GM19397 (cell line): ENCODE measurements around the gene ADGRD1.

Experiments
- ATAC-seq: cut with Tn5 transposase; IDR thresholded peaks from one replicate; pipeline ENCODE4 v1.9.1; 2021; ENCODE audit warnings: mild to moderate bottlenecking, moderate library complexity; ENCODE audit not compliant: unreplicated experiment

Gene ADGRD1

DNA sequence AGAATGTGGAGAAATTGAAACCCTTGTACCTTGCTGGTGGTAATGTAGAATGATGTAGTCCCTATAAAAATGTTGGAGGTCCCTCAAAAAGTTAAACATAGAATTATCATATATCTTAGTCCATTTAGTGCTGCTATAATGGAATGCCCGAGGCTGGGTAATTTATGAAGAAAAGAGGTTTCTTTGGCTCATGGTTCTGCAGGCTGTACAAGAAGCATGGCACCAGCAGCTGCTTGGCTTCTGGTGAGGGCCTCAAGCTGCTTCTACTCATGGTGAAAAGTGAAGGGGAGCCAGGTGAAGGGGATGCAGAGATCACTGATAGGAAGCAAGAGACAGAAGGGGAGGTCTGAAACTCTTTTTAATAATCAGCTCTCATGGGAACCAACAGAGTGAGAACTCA is 233.9 kb downstream of the ADGRD1 start:
- no peak for ATAC-seq

DNA sequence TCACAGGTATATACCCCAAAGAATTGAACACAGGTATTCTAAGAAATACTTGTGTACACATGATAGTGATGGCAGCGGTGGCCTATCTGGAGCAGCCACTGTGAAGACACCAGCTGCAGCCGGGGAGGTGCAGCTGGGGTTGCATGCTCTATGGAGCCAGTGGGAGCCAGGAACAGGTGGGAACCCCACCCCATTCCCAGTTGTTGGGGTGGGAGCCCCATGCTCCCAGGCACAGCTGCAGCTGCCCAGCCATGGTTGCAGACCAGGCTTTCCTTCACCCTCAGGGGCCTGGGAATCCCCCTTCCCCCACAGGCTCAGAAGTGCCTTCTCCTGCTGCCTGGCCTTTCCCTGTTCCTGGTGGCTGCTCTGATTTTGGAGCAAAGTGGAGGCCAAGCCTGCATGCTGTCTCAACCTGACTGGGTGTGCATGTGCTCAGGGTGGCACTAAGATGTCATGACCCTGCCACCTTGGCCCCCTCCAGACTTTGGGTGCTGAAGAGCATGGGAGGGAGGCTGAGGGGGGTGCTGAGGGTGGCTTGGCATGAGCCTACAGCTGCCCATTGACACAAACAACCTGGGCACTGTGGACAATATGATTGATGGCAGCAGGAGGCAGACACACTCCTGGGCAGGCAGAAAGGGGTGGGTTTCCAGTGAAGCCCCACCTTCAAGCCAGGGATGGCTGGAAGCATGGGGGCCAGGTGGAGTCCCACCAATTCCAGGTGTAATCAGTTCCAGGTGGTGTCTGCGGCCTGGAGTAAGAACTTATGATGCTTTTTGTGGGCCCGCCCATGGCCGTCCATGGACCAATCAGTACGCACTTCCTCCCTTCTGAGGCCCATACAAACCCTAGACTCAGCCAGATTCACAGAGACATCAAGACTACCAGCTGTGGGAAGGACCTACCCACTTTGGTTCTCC is 234.7 kb downstream of the ADGRD1 start:
- ATAC-seq = no peak

DNA sequence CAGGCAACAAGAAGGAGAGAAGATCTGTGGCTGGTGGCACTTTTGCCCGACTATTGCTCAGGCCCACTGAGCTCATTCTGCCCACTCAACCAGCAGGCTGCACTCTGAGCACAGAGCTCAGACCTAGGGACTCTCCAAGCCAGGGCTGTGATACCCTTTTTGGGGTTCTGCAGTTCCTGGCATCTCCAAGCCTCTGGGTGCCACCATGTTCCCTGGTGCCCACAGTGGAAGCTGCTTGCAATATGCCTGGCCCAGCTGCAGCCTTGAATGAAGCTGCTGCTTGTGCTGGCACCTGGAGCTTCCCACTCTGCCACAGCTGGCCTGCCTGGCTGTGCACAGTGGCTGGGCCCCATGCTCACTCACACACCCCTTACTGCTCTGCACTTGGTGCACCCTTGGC is 236.1 kb downstream of the ADGRD1 start:
- ATAC-seq = no peak

DNA sequence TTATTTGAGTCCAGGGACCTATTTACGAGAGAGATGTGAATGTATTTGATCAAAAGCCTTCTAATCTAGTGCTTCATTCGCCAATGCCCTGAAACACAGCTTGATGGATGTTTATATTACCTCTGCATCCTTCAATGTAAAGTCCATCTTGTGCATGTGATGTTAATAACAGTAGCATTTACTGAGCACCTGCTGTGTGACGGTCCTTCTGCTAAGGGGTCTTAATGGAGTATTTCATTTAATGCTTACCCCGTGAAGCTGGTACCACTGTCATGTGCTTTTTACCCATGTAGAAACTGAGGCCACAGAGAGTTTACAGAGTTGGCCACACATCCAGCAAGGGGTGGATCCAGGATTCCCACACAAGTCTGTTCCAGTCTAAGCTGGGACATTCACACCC is 237.3 kb downstream of the ADGRD1 start:
- no peak for ATAC-seq
